Retinal pigment epithelial cell (primary cell): ENCODE data around the gene S100A16.

ENCODE experiments used
- DNase-seq: peaks from one replicate; pipeline ENCODE4 v3.0.0-alpha.2; 2010; ENCODE audit warnings: low read depth
- H3K4me3 ChIP-seq: 2 replicates; pipeline ENCODE4 v1.5.1; 2011; ENCODE audit warnings: mild to moderate bottlenecking, low read length, control low read depth, moderate library complexity
- TF ChIP-seq, protein P1 (sequence below): conservative IDR thresholded peaks from 2 replicates; pipeline ENCODE4 v1.5.1; 2011; ENCODE audit warnings: low read depth, low read length, control low read depth, inconsistent platforms

Gene S100A16

DNA sequence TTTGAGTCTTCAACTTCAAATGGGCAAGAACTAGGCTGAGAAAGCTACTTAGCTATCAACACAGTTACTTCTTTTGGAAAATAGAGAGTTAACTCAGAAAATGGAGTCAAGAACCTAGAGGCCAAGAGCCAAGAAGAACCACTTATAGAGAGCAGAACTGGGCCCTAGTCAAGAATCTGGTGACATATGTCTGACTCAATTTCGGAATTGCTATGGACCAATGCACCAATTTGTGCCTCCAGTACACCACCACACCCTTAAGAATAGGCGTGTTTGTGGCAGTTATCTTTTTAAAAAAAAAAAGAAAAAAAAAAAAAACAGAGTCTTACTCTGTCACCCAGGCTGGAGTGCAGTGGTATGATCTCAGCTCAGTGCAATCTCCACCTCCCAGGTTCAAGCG is 55.1 kb downstream of the S100A16 start:
- TF ChIP-seq, protein P1, sequence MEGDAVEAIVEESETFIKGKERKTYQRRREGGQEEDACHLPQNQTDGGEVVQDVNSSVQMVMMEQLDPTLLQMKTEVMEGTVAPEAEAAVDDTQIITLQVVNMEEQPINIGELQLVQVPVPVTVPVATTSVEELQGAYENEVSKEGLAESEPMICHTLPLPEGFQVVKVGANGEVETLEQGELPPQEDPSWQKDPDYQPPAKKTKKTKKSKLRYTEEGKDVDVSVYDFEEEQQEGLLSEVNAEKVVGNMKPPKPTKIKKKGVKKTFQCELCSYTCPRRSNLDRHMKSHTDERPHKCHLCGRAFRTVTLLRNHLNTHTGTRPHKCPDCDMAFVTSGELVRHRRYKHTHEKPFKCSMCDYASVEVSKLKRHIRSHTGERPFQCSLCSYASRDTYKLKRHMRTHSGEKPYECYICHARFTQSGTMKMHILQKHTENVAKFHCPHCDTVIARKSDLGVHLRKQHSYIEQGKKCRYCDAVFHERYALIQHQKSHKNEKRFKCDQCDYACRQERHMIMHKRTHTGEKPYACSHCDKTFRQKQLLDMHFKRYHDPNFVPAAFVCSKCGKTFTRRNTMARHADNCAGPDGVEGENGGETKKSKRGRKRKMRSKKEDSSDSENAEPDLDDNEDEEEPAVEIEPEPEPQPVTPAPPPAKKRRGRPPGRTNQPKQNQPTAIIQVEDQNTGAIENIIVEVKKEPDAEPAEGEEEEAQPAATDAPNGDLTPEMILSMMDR = no peak
- no peak for DNase-seq
- no peak overlapping the region for H3K4me3 ChIP-seq
